COLO829 (cell line): ENCODE data around the gene LOXL3.

Source experiments
- DNase-seq: peaks from one replicate; pipeline ENCODE4 v3.0.0; 2012; ENCODE audit warnings: low spot score

The LOXL3 gene

GRCh38 chr2:74526649-74527230 is 27.0 kb downstream of the LOXL3 start:
- no peak for DNase-seq

- DNase-seq: peak; percentile 63
These were observed 27.8 kb downstream of the LOXL3 start, which contains the start of gene DQX1 for GRCh38 chr2:74525717-74526648. TSS of gene DQX1 (minus strand) at chr2:74526231. CDS start at chr2:74525729, 502 bp downstream.

GRCh38 chr2:74524955-74525716 is 28.6 kb downstream of the LOXL3 start:
- no peak for DNase-seq

DNA sequence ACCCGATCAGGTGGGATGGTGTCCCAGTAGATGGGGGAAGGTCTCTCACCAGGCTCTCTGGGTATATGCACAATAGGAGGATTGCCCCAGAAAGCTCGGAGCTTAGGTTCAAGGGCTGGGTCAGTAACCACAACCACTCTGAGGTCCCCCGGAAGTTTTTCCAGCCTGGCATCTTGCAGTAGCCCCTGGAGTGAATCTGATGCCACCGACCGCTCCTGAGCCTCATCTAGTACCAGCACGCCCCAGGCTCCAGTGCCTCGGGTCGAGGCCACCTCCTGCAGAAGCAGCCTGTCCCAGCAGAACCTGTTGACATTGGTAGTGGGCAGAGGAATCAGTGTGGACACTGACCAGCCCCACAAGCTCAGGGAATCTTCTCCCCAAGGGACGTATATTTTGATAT is 29.7 kb downstream of the LOXL3 start:
- DNase-seq: no peak

- DNase-seq: no peak
These were observed 31.2 kb downstream of the LOXL3 start for GRCh38 chr2:74522516-74522915.

DNA sequence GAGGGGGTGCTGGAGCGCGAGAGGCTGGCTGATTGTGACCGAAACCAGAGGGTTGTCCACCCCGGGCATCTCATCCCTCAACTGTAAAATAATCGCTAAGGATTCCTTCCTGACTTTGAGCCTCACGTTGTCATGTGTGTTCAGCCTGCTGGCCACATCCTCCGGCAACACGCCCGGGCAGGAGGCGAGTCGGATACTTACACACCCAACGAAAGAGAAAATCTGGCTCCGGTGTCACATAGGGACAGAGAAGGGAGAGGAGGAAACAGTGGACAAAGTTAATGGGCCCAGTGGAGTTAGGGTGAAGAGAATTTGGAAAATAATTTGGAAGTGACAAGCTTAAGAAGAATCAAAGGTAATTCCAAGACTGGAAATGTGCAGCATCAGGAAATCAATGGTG is 37.1 kb downstream of the LOXL3 start:
- no peak for DNase-seq

DNA sequence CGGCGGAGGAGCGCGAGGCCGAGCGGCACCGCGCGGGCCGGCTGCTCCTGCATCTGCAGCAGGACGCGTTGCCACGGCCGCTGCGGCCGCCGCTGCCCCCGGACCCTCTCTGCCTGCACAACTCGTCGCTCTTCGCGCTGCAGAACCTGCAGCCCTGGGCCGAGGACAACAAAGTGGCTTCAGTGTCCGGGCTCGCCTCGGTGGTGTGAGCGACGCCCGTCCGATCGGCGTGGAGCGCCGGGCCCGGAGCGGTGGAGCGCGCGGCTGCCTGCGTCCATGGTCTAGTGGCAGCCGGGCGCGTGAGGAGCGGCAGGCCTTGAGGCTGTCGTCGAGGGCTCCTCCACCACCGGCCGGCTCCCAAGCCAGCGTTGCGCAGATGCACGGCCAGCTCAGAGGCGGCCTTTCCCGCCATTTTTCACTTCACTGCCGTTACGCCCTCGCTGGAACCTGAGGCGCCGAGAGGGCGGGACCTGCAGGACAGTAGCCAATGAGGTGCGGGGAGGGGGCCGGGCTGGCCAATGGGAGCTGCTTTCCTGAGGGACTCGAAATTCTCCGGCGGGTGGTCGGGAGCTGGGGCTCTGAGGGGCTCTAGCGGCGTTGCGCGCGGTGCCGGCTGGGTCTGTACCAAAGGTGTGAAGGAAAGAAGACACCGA is 37.6 kb downstream of the LOXL3 start:
- DNase-seq: no peak

GRCh38 chr2:74515271-74515980 is 38.3 kb downstream of the LOXL3 start:
- DNase-seq: no peak

- DNase-seq: no peak
These were observed 39.1 kb downstream of the LOXL3 start, which contains the start of gene TLX2 for GRCh38 chr2:74514368-74515270. TSS of gene TLX2 (plus strand) at chr2:74514450. CDS start at chr2:74514807, 357 bp downstream.

DNA sequence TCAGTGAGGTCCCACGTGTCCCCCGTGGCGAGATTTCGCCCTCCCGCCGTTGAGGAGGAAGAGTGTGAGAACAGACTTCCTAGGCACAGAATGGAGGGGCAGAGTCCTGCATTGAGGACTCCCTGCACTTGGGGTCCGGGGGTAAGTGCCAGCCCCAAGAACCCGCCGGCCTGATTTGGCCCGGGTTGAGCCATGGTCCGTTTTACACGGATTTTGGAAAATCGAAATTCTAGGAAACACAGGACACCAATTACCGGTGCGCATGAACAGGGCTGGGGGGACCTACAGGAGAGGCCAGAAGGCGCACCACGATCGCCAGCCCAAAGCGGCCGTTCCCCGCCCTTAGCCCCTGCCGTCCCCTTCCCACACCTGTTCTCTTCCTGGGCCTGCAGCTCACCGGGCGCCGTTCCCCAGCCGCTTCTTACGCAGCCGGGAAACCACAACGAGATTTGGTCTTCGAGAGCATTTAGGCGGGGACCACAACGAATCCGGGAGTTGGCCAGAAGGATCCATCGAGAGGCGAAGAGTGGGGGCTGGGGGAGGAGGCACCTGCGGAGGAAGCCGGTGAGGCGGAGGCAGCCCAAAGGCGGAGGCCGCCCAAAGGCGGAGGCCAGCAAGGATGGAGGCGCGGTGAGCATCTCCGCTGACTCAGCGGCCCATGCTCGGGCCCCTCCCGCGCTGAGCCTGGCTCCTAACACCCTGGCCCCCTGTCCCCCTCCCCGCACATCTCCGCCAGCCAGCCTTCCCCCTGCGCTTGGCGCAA is 40.0 kb downstream of the LOXL3 start:
- no peak for DNase-seq

DNA sequence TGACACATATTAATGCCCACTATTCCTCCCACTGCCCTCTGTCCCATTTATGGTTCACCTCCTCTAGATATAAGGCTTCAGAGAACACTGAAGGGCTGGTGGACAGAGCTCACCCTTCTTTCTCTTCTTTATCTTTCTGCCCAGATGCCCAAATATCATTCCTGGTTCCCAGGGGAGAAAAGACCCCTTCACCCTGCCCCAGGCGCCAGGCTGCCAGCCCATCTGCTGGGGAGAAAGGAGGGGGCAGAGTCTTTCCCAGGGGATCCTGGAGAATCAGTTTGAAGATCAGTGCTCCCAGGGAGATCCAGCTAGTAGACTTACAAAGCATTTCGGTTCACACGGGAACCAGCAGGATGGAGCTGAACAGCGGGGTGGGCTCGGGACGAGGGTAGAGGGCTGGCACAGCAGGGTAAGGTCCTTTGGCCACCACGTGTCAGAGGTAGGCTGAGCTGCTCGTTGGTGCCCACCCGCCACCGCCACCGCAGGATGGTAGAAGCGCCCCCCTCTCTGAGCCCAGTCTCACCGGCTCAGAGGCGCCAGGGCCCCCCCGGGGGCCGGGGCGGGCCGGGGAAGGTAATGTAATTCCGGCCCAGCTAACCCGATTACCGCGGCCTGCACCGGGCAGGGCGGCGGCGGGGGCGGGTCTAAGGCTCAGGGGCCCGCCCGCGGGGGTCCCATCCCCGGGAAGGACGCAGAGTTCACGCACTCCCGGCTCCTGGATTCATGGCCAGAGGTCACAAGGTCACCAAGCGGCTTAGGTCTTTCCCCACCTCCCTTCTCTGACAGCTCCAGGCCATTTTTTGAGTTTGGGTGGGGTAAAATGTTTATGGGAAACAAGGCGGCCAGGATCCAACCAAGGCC is 40.8 kb downstream of the LOXL3 start:
- no peak for DNase-seq

DNA sequence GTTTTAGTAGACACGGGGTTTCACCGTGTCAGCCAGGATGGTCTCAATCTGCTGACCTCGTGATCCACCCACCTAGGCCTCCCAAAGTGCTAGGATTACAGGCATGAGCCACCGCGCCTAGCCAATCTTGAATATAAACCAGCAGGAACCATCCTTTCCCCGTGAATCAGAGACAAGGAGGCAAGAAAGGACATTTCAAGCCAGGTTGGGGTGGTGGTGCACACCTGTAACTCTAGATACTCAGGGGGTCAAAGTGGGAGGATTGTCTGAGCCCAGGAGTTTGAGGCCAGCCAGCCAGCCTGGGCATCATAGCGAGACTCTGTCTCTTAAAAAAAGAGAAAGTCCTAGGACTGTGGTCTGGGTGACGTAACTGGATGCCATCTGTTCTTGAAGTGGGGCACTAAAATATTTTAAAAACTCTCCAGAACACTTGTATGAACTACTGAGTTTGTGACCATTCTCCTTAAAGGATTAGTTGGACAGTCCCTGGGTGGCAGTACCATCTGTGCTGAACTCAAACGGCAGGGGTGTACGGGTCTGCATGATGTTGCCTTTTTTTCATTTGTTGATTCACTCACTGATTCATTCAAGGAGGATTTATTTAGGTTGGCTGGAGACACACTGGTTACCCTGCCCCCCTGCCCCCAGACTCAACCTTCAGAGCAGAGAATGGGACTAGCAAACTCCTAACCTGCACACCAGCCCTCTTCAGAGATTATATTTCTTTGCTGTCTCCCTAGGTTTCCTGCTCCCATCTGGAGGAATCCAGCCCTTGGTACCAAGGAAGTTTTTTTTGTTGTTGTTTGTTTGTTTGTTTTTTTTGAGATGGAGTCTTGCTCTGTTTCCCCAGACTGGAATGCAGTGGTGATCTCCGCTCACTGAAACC is 42.4 kb downstream of the LOXL3 start:
- no peak for DNase-seq

GRCh38 chr2:74510272-74510671 is 43.5 kb downstream of the LOXL3 start:
- no peak for DNase-seq

DNA sequence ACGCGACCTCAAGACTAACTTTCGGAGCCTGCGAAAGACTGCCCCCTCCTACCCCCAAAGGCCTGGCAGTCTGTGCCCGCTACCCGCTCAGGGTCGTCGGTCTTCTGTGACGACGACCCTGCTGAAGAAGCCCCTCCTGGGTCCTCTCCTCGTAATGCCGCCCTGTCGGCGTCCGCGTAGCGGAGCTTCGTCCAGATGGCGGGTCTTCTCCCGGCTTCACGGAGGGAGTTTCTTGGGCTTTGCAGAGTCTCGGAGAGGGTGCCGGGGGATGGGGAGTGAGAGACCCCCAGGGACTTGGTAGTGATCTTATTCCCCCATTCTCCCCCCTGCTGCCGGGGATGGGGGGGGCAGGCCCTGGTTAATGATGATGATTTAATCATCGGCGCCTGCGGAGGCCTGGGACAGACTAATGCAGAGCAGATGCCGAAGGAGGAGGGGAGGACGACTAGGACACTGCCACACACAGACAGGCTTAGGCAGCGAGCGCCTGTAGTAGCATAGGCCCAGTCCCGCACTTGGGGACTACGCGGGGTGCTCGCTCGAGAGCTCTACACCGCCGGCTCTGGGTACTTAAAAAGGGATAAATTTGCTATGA is 45.7 kb downstream of the LOXL3 start:
- no peak for DNase-seq

DNA sequence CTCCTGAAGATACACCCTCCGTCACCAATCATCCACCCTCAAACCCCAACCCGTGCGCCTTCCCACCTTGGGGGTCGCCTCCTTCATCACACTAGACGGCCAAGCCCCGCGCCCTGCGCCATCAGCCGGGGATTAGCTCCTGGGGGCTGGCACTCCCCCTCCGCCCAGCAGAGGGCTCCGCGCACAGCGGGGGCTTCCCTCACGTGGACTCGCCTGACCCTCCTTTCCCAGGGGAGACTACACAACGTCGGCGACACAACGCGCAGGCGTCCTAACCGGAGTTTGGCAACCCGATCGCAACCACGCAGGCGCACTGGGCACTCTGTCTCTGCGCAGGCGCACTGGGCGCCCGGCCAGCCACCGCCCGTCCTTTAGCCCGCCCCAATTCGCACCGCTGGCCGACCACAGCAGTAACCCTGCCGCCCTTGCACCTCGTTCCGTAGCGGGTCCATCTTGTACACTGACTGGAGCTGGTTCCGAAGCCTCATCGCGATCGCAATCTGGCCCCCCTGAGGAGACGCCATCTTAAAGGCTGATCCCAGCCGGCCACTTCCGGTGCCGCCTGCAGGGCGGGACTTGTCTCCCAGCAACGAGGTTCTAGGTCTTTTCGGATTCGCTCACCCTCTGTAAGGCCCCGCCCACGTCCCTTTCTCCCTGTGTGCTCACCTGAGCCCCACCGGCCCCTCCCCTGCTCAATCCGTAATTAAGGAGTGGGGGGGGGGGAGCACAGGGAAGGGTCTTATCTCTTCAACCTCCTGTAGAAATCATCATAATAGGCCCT is 46.4 kb downstream of the LOXL3 start, which contains the start of gene PCGF1:
TSS of gene PCGF1 (minus strand) at position 551 of the 781 bp plus-strand sequence. CDS start at position 524, 27 bp downstream.
- DNase-seq: peak; percentile 96
